ENCODE results near the gene PKMYT1.

PKMYT1 gene
- long read RNA-seq, transcript PKMYT1-201 (9 exons, 2,171 nt) = major isoform, 674 of 837 reads
- long read RNA-seq, transcript PKMYT1-211 (9 exons, 1,891 nt) = minor isoform, 28 of 837 reads
- long read RNA-seq, transcript PKMYT1-216 (9 exons, 1,806 nt) = minor isoform, 13 of 837 reads
- long read RNA-seq, transcript PKMYT1-204 (9 exons, 2,061 nt) = minor isoform, 6 of 837 reads
- long read RNA-seq, partial matches to known transcripts = 28 of 837 reads
- long read RNA-seq, other reads (novel, unspliced or antisense) = 88 of 837 reads

GRCh38 chr16:2980227-2981176 is at the start of gene PKMYT1:
TSS of gene PKMYT1 (minus strand) at chr16:2980446. CDS start at chr16:2979657, 789 bp downstream.
- no peaks in the 10 kb centered on the region for H3K27me3 ChIP-seq (ENCODE audit: insufficient read depth, poor library complexity, severe bottlenecking)
- H3K27ac ChIP-seq (replicated peaks) = peak within 1 kb of the TSS; percentile 88
- DNase-seq (ENCODE audit: low read depth in 1 of 2, low spot score in 1 of 2) = peak; percentile 88 to 92
- TF ChIP-seq POLR2AphosphoS5 (IDR thresholded peaks at IDR 0.05; ENCODE audit: low read depth) = peak; percentile 92
- TF ChIP-seq, protein P1, sequence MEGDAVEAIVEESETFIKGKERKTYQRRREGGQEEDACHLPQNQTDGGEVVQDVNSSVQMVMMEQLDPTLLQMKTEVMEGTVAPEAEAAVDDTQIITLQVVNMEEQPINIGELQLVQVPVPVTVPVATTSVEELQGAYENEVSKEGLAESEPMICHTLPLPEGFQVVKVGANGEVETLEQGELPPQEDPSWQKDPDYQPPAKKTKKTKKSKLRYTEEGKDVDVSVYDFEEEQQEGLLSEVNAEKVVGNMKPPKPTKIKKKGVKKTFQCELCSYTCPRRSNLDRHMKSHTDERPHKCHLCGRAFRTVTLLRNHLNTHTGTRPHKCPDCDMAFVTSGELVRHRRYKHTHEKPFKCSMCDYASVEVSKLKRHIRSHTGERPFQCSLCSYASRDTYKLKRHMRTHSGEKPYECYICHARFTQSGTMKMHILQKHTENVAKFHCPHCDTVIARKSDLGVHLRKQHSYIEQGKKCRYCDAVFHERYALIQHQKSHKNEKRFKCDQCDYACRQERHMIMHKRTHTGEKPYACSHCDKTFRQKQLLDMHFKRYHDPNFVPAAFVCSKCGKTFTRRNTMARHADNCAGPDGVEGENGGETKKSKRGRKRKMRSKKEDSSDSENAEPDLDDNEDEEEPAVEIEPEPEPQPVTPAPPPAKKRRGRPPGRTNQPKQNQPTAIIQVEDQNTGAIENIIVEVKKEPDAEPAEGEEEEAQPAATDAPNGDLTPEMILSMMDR (IDR thresholded peaks at IDR 0.05; ENCODE audit: insufficient read depth, low read length) = no peak
- TF ChIP-seq, protein P2, sequence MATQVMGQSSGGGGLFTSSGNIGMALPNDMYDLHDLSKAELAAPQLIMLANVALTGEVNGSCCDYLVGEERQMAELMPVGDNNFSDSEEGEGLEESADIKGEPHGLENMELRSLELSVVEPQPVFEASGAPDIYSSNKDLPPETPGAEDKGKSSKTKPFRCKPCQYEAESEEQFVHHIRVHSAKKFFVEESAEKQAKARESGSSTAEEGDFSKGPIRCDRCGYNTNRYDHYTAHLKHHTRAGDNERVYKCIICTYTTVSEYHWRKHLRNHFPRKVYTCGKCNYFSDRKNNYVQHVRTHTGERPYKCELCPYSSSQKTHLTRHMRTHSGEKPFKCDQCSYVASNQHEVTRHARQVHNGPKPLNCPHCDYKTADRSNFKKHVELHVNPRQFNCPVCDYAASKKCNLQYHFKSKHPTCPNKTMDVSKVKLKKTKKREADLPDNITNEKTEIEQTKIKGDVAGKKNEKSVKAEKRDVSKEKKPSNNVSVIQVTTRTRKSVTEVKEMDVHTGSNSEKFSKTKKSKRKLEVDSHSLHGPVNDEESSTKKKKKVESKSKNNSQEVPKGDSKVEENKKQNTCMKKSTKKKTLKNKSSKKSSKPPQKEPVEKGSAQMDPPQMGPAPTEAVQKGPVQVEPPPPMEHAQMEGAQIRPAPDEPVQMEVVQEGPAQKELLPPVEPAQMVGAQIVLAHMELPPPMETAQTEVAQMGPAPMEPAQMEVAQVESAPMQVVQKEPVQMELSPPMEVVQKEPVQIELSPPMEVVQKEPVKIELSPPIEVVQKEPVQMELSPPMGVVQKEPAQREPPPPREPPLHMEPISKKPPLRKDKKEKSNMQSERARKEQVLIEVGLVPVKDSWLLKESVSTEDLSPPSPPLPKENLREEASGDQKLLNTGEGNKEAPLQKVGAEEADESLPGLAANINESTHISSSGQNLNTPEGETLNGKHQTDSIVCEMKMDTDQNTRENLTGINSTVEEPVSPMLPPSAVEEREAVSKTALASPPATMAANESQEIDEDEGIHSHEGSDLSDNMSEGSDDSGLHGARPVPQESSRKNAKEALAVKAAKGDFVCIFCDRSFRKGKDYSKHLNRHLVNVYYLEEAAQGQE (IDR thresholded peaks at IDR 0.05; ENCODE audit: insufficient replicate concordance, low read depth) = peak; percentile 28
- peak within 1 kb of the TSS; percentile 85 for H3K4me3 ChIP-seq (replicated peaks; ENCODE audit: insufficient read depth, low read length)

DNA sequence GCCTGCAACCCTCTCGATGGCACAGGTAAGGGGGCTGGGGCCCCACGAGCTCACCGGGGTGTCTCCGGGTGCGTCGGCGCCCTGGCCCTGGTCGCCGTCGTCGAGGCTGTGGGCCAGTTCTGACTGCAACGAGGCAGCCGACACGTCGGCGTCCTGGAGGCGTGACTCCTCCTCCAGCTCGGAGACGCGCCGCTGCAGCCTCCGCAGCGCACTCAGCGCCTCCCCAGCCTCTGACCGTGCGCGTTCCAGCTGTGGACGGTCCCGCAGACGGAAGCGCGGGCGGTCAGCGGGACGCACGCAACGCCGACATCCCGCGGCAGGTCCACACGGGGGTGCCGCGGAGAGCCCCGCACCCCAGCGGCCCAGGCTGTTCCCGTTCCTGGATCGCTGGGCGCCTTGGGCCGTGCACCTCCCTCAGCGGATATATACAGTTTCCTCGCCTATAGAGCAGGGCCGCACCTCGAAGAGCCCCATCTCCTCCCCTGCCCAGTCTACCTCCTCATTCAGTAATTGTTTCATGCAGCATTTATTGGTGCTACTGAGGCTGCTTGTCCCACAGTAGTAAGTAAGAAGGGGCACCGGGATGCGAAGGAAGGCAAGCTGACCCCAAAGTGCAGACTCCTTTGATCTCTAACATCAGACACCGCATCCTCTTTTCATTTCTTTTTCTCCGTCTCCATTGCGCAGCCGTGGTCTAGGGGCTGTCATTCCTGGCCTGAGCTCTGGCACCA is 49.4 kb upstream of the PKMYT1 start:
- Histone ChIP-seq H3K4me3 (replicated peaks; ENCODE audit: insufficient read depth, low read length) (peak overlapping the region; percentile 13; the same call in 1 of the 2 replicates), H3K27me3 (ENCODE audit: insufficient read depth, poor library complexity, severe bottlenecking) (peaks cover 24% of the 10 kb centered on the region), H3K27ac (replicated peaks) (no peak overlapping the region)
- TF ChIP-seq GABPA (IDR thresholded peaks at IDR 0.05; ENCODE audit: low read depth) (no peak), SPI1 (IDR thresholded peaks at IDR 0.05; ENCODE audit: borderline replicate concordance, low read depth) (no peak), POLR2AphosphoS5 (IDR thresholded peaks at IDR 0.05; ENCODE audit: low read depth) (no peak)
- TF ChIP-seq, protein P1 (IDR thresholded peaks at IDR 0.05; ENCODE audit: insufficient read depth, low read length) = no peak
- TF ChIP-seq, protein P2 (IDR thresholded peaks at IDR 0.05; ENCODE audit: insufficient replicate concordance, low read depth) = no peak
- DNase-seq (ENCODE audit: low read depth in 1 of 2, low spot score in 1 of 2) = peak; percentile 47 to 72

DNA sequence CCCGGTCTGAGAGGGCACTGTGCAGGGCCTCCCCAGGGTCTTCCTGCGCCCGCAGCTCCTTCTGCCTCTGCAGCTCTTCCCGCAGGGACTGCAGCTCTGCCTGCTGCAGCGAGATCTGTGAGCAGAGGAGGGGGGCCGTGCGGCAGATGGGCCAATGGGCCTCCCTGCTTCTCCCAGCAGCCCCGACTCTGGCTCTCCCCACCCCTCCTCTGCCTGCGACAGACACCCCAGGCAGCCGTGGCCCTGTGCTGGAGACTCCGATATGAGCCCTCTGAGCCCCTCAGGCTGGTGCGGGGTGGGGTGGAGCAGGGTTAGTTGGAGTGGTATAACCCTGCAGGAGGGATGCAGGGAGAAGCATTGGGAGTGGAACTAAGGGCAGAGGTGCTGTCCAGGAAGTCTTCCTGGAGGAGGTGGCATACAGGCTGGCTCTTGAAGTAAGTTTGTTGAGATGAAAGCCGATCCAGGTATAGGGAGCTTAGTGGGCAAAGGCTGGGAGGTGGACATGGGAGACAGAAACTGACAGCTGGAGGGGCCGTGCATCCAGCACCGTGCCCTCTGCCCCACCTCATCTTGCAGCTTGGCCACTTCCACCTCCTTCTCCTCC is 48.6 kb upstream of the PKMYT1 start:
- H3K27ac ChIP-seq (replicated peaks) = no peak overlapping the region
- no peak for DNase-seq (ENCODE audit: low read depth in 1 of 2, low spot score in 1 of 2)
- no peak for TF ChIP-seq GABPA (IDR thresholded peaks at IDR 0.05; ENCODE audit: low read depth)
- TF ChIP-seq, protein P2 (IDR thresholded peaks at IDR 0.05; ENCODE audit: insufficient replicate concordance, low read depth) = no peak
- no peak for TF ChIP-seq SPI1 (IDR thresholded peaks at IDR 0.05; ENCODE audit: borderline replicate concordance, low read depth)
- no peak for TF ChIP-seq POLR2AphosphoS5 (IDR thresholded peaks at IDR 0.05; ENCODE audit: low read depth)
- TF ChIP-seq, protein P1 (IDR thresholded peaks at IDR 0.05; ENCODE audit: insufficient read depth, low read length) = no peak
- H3K27me3 ChIP-seq (ENCODE audit: insufficient read depth, poor library complexity, severe bottlenecking) = peaks cover 23% of the 10 kb centered on the region
- H3K4me3 ChIP-seq (replicated peaks; ENCODE audit: insufficient read depth, low read length) = no peak overlapping the region

Measured in HL-60 (cell line).